ES-I3 (cell line): ENCODE data around the gene RBL1.
"Not testable (repeated sequence)": the region's sequence is repeated elsewhere in the genome, so short reads cannot be mapped to it uniquely, and the experiment has no call there.

Experiments
- H3K36me3 ChIP-seq: 2 replicates; pipeline ENCODE4 v1.6.1; 2013; ENCODE audit warnings: mild to moderate bottlenecking, low read length, control low read depth, moderate library complexity; ENCODE audit not compliant: insufficient read depth
- H3K4me1 ChIP-seq: 2 replicates; pipeline ENCODE4 v1.6.1; 2013; ENCODE audit warnings: mild to moderate bottlenecking, control low read depth, low read length; ENCODE audit not compliant: insufficient read depth
- H3K9ac ChIP-seq: 2 replicates; pipeline ENCODE4 v1.6.1; 2013; ENCODE audit warnings: low read depth, mild to moderate bottlenecking, low read length, moderate library complexity
- H3K9me3 ChIP-seq: 2 replicates; pipeline ENCODE4 v1.6.1; 2013; ENCODE audit warnings: mild to moderate bottlenecking, low read length, moderate library complexity; ENCODE audit not compliant: control insufficient read depth, insufficient read depth

Gene RBL1, protein sequence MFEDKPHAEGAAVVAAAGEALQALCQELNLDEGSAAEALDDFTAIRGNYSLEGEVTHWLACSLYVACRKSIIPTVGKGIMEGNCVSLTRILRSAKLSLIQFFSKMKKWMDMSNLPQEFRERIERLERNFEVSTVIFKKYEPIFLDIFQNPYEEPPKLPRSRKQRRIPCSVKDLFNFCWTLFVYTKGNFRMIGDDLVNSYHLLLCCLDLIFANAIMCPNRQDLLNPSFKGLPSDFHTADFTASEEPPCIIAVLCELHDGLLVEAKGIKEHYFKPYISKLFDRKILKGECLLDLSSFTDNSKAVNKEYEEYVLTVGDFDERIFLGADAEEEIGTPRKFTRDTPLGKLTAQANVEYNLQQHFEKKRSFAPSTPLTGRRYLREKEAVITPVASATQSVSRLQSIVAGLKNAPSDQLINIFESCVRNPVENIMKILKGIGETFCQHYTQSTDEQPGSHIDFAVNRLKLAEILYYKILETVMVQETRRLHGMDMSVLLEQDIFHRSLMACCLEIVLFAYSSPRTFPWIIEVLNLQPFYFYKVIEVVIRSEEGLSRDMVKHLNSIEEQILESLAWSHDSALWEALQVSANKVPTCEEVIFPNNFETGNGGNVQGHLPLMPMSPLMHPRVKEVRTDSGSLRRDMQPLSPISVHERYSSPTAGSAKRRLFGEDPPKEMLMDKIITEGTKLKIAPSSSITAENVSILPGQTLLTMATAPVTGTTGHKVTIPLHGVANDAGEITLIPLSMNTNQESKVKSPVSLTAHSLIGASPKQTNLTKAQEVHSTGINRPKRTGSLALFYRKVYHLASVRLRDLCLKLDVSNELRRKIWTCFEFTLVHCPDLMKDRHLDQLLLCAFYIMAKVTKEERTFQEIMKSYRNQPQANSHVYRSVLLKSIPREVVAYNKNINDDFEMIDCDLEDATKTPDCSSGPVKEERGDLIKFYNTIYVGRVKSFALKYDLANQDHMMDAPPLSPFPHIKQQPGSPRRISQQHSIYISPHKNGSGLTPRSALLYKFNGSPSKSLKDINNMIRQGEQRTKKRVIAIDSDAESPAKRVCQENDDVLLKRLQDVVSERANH

GRCh38 chr20:37095599-37096414 is at the start of gene RBL1:
Gene RBL1, minus strand, starts transcription at chr20:37095997. Its CDS starts 69 bp downstream, at chr20:37095928.
- peak within 1 kb of the TSS; percentile 95 for H3K9ac ChIP-seq
- H3K4me1 ChIP-seq = peaks cover 7% of the 10 kb centered on the region; the same call in 1 of the 2 replicates

DNA sequence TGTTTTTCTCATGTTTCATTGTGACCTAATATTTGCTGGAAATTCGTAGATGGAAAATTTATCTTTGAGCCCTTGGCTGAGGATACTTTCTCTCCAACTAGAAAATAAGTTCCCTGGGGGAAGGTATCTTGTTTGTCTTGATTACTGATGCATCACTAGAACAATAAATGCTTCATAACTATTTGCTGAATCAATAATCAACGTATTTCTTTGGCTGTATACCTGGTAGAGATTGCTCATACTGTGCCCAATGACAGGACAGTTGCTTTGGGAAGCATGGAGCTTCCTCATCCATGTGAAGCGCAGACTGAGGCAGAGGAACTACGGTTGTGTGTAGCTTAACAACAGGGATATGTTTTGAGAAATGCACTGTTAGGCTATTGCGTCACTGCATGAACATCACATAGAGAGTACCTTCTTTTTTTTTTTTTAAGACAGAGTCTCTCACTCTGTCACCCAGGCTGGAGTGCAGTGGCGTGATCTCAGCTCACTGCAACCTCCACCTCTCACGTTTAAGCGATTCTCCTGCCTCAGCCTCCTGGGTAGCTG is 49.1 kb upstream of the RBL1 start:
- H3K9me3 ChIP-seq = no peaks in the 10 kb centered on the region
- H3K36me3 ChIP-seq = no peaks in the 10 kb centered on the region
- no peaks in the 10 kb centered on the region for H3K4me1 ChIP-seq
- no peak overlapping the region for H3K9ac ChIP-seq

More at GRCh38 chr20:37095599-37096414, at the start of gene RBL1:
- H3K9me3 ChIP-seq = no peaks in the 10 kb centered on the region
- no peaks in the 10 kb centered on the region for H3K36me3 ChIP-seq

GRCh38 chr20:37142708-37143107 is 46.9 kb upstream of the RBL1 start:
- Histone ChIP-seq H3K36me3 (no peaks in the 10 kb centered on the region), H3K4me1 (no peaks in the 10 kb centered on the region), H3K9me3 (no peaks in the 10 kb centered on the region), H3K9ac (no peak overlapping the region)

DNA sequence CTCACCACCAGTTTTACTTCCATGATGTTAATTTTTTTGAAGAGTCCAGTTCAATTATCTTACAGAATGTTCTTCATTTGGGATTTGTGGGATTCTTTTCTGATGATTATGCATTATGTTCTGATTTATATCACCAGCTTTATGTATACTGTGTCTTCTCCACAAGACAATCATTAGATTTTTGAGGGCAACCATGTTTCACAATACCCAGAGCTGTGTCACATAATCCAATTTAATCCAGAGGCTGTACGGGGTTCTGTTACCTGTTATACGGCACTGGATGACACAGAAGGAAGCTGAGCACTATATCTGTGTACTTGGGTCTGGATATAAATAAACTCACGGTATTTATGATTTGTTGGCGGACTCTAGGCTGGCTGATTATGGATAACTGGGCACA is 41.8 kb upstream of the RBL1 start:
- Histone ChIP-seq H3K36me3 (no peaks in the 10 kb centered on the region), H3K9me3 (no peaks in the 10 kb centered on the region), H3K9ac (no peak overlapping the region), H3K4me1 (no peaks in the 10 kb centered on the region)

DNA sequence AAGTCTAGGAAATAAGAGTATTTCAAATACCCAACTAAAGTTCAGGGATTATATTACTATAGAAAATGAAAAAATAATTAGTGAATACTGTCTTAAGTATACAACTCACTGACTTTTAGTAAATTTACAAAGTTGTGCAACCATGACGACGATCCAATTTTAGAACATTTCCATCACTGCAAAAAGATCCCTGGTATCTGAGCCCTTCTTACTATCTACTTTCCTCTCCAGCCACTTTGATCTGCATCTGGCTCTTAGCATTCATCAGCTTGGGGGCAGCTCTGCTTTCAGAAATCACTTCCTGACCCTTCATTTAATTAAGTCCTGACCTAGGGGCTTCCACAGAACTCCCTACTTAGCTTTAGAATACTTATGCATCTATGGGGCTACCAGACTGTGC is 38.2 kb upstream of the RBL1 start:
- Histone ChIP-seq H3K36me3 (no peaks in the 10 kb centered on the region), H3K9me3 (no peaks in the 10 kb centered on the region)

GRCh38 chr20:37131486-37131885 is 35.7 kb upstream of the RBL1 start:
- Histone ChIP-seq H3K4me1 (no peaks in the 10 kb centered on the region), H3K9me3 (no peaks in the 10 kb centered on the region), H3K9ac (no peak overlapping the region), H3K36me3 (no peaks in the 10 kb centered on the region)

More for the DNA sequence above, 38.2 kb upstream of the RBL1 start:
- no peak overlapping the region for H3K9ac ChIP-seq
- no peaks in the 10 kb centered on the region for H3K4me1 ChIP-seq

- H3K36me3 ChIP-seq = no peaks in the 10 kb centered on the region
Measured at GRCh38 chr20:37128803-37129202, 33.0 kb upstream of the RBL1 start.

DNA sequence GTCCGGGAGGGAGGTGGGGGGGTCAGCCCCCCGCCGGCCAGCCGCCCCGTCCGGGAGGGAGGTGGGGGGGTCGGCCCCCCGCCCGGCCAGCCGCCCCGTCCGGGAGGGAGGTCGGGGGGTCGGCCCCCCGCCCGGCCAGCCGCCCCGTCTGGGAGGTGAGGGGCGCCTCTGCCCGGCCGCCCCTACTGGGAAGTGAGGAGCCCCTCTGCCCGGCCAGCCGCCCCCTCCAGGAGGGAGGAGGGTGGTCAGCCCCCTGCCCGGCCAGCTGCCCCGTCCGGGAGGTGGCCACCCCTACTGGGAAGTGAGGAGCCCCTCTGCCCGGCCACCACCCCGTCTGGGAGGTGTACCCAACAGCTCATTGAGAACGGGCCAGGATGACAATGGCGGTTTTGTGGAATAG is 30.5 kb upstream of the RBL1 start:
- not testable (repeated sequence) for H3K4me1 ChIP-seq, H3K9ac ChIP-seq, H3K36me3 ChIP-seq, H3K9me3 ChIP-seq

More at GRCh38 chr20:37128803-37129202, 33.0 kb upstream of the RBL1 start:
- Histone ChIP-seq H3K4me1 (no peaks in the 10 kb centered on the region), H3K9me3 (peaks cover 2% of the 10 kb centered on the region; the same call in 1 of the 2 replicates), H3K9ac (no peak overlapping the region)

DNA sequence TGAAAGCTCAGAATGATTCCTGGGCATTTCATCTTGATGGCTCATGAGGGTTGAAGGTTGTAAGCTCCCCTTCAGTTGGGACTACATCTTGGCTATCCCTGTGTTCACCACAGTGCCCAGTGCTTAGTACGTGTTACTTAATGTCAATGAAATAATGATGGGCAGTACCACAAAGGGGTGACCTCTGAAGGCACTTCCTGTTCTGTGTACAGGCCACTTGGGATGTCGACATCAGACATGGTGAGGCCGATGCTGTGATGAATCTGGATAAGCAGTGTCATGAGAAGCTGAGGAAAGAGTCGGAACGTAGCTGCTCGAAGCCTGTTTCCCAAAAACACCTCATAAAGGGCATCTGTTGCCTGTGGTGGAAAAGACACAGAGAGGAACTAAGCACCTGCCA is 27.6 kb upstream of the RBL1 start:
- H3K36me3 ChIP-seq = no peaks in the 10 kb centered on the region

GRCh38 chr20:37120497-37120896 is 24.7 kb upstream of the RBL1 start:
- Histone ChIP-seq H3K9me3 (peaks cover 2% of the 10 kb centered on the region; the same call in 1 of the 2 replicates), H3K9ac (no peak overlapping the region), H3K36me3 (no peaks in the 10 kb centered on the region), H3K4me1 (no peaks in the 10 kb centered on the region)

More for the DNA sequence above, 27.6 kb upstream of the RBL1 start:
- no peaks in the 10 kb centered on the region for H3K4me1 ChIP-seq
- peaks cover 2% of the 10 kb centered on the region; the same call in 1 of the 2 replicates for H3K9me3 ChIP-seq
- H3K9ac ChIP-seq = no peak overlapping the region

- Histone ChIP-seq H3K36me3 (no peaks in the 10 kb centered on the region), H3K9me3 (no peaks in the 10 kb centered on the region), H3K9ac (no peak overlapping the region), H3K4me1 (no peaks in the 10 kb centered on the region)
Measured at GRCh38 chr20:37119356-37120036, 23.7 kb upstream of the RBL1 start.

GRCh38 chr20:37114012-37114411 is 18.2 kb upstream of the RBL1 start:
- Histone ChIP-seq H3K9me3 (no peaks in the 10 kb centered on the region), H3K4me1 (no peaks in the 10 kb centered on the region), H3K36me3 (no peaks in the 10 kb centered on the region), H3K9ac (no peak overlapping the region)

GRCh38 chr20:37111926-37112455 is 16.2 kb upstream of the RBL1 start:
- H3K36me3 ChIP-seq = no peaks in the 10 kb centered on the region
- H3K9ac ChIP-seq = no peak overlapping the region
- no peaks in the 10 kb centered on the region for H3K9me3 ChIP-seq
- no peaks in the 10 kb centered on the region for H3K4me1 ChIP-seq
